Astrocyte (in vitro differentiated cells and primary cell): ENCODE results near the gene FABP3.

Source experiments
- EZH2 ChIP-seq: IDR thresholded peaks from 2 replicates; pipeline ENCODE4 v1.6.1; 2012; ENCODE audit warnings: mild to moderate bottlenecking, low read length, inconsistent platforms; ENCODE audit not compliant: insufficient read depth
- TF ChIP-seq, protein P1 (sequence below): IDR thresholded peaks from 2 replicates; pipeline ENCODE4 v1.5.1; 2011; ENCODE audit warnings: low read depth, mild to moderate bottlenecking, inconsistent platforms, low read length, moderate library complexity; ENCODE audit not compliant: insufficient read depth

DNA sequence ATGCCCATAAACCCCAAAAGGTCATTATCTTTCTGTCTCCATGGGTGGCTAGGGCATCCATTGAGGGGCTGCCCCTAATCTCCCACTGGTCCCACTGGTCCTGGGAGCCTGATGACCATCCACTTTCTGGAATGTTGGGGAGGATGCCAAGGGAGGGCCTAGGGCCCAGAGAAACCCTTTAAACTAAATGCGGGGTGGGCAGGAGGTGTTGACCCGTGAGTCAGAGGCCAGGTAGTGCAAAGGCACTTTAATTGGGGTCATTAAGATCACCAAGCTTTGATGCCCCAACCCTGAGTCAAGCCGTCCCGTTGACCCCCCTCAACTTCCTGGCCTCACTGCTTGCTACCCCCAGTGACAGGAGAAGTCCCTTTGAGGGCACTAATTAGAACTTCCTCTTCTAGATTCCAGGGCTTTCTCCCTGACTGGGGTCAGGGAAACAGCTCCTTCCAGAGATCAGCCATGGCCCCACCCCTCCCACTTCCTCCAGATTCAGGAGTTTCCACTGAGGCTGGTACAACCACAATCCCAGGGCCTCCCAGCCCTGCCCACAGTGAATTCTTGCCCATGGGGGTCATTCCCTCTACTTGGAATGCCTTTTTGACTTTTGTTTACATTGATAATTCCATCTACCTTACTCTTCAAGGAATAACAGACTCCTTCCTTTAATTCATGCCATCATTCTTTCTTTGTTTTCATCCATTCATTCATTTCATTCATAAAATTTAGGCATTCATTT, 24.7 kb upstream of the FABP3 start:
- TF ChIP-seq, protein P1, sequence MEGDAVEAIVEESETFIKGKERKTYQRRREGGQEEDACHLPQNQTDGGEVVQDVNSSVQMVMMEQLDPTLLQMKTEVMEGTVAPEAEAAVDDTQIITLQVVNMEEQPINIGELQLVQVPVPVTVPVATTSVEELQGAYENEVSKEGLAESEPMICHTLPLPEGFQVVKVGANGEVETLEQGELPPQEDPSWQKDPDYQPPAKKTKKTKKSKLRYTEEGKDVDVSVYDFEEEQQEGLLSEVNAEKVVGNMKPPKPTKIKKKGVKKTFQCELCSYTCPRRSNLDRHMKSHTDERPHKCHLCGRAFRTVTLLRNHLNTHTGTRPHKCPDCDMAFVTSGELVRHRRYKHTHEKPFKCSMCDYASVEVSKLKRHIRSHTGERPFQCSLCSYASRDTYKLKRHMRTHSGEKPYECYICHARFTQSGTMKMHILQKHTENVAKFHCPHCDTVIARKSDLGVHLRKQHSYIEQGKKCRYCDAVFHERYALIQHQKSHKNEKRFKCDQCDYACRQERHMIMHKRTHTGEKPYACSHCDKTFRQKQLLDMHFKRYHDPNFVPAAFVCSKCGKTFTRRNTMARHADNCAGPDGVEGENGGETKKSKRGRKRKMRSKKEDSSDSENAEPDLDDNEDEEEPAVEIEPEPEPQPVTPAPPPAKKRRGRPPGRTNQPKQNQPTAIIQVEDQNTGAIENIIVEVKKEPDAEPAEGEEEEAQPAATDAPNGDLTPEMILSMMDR = no peak
- TF ChIP-seq EZH2 = no peak
